Measurements from ENCODE around the gene UNK.
A peak's percentile ranks its signal among the peaks of the same experiment; 100 is the strongest.

UNK gene

DNA sequence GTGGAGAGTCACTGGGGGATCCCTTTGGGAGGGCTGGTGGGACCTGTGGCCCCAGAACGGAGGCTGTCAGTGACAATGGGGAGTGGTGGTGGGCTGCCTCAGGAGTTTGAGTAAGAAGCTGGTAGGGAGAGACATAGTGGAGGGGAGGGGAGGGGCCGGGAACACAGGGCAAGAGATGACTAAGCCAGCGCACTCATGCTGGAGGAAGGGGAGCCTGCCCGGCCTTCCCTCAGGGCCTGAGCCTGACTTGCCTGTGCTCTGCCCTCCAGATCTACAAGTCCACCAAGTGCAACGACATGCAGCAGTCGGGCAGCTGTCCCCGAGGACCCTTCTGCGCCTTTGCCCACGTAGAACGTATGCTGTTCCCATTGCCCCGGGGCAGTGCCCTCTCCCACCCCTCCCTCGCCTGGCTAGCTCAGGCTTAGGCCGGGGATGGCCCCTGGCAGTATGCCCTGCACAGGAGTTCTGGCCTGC lies 30.3 kb downstream of the UNK start:
- peak; percentile 97 for ATAC-seq
- TF ChIP-seq ZNF8 (CRISPR knock-in tag; IDR thresholded peaks at IDR 0.05) (no peak), BACH2 (CRISPR knock-in tag; IDR thresholded peaks at IDR 0.05; ENCODE audit: borderline replicate concordance) (no peak)
- TF ChIP-seq, protein P1, sequence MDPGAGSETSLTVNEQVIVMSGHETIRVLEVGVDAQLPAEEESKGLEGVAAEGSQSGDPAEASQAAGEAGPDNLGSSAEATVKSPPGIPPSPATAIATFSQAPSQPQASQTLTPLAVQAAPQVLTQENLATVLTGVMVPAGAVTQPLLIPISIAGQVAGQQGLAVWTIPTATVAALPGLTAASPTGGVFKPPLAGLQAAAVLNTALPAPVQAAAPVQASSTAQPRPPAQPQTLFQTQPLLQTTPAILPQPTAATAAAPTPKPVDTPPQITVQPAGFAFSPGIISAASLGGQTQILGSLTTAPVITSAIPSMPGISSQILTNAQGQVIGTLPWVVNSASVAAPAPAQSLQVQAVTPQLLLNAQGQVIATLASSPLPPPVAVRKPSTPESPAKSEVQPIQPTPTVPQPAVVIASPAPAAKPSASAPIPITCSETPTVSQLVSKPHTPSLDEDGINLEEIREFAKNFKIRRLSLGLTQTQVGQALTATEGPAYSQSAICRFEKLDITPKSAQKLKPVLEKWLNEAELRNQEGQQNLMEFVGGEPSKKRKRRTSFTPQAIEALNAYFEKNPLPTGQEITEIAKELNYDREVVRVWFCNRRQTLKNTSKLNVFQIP (CRISPR knock-in tag; IDR thresholded peaks at IDR 0.05; ENCODE audit: borderline replicate concordance, low read depth): no peak

DNA sequence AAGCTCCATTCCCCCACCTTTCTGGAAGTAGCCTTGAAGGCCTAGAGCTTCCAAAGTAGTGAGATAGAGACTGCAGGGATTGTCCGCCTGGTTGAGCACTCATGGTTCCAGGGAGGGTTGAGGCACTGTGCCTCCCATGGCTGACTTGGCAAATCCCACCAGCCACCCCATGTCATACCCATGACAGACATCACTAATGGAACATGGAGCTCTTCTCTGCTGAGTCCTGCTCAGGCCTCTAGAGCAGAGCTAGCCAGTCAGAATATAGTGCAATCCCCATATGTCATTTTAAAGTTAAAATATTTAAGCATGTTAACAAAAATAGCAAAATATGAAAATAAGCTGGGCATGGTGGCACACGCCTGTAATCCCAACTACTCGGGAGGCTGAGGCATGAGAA lies 30.8 kb downstream of the UNK start:
- TF ChIP-seq TOX (CRISPR knock-in tag; IDR thresholded peaks at IDR 0.05; ENCODE audit: borderline replicate concordance): no peak
- TF ChIP-seq, protein P2, sequence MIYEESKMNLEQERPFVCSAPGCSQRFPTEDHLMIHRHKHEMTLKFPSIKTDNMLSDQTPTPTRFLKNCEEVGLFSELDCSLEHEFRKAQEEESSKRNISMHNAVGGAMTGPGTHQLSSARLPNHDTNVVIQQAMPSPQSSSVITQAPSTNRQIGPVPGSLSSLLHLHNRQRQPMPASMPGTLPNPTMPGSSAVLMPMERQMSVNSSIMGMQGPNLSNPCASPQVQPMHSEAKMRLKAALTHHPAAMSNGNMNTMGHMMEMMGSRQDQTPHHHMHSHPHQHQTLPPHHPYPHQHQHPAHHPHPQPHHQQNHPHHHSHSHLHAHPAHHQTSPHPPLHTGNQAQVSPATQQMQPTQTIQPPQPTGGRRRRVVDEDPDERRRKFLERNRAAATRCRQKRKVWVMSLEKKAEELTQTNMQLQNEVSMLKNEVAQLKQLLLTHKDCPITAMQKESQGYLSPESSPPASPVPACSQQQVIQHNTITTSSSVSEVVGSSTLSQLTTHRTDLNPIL (CRISPR knock-in tag; IDR thresholded peaks at IDR 0.05; ENCODE audit: low read depth): no peak
- TF ChIP-seq OSR1 (CRISPR knock-in tag; IDR thresholded peaks at IDR 0.05): no peak
- no peak for TF ChIP-seq ZNF70 (CRISPR knock-in tag; IDR thresholded peaks at IDR 0.05)
- no peak for TF ChIP-seq PPARA (CRISPR knock-in tag; IDR thresholded peaks at IDR 0.05; ENCODE audit: borderline replicate concordance)
- TF ChIP-seq ZC3H10 (CRISPR knock-in tag; IDR thresholded peaks at IDR 0.05): no peak
- no peak for TF ChIP-seq RARB (CRISPR knock-in tag; IDR thresholded peaks at IDR 0.05)
- TF ChIP-seq ZNF8 (CRISPR knock-in tag; IDR thresholded peaks at IDR 0.05): no peak
- TF ChIP-seq SNAI2 (CRISPR knock-in tag; IDR thresholded peaks at IDR 0.05): no peak
- no peak for TF ChIP-seq ZFP30 (CRISPR knock-in tag; IDR thresholded peaks at IDR 0.05)
- TF ChIP-seq GLIS3 (CRISPR knock-in tag; IDR thresholded peaks at IDR 0.05): no peak
- TF ChIP-seq ISL1 (CRISPR knock-in tag; IDR thresholded peaks at IDR 0.05): no peak
- TF ChIP-seq, protein P3, sequence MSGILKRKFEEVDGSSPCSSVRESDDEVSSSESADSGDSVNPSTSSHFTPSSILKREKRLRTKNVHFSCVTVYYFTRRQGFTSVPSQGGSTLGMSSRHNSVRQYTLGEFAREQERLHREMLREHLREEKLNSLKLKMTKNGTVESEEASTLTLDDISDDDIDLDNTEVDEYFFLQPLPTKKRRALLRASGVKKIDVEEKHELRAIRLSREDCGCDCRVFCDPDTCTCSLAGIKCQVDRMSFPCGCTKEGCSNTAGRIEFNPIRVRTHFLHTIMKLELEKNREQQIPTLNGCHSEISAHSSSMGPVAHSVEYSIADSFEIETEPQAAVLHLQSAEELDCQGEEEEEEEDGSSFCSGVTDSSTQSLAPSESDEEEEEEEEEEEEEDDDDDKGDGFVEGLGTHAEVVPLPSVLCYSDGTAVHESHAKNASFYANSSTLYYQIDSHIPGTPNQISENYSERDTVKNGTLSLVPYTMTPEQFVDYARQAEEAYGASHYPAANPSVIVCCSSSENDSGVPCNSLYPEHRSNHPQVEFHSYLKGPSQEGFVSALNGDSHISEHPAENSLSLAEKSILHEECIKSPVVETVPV (CRISPR knock-in tag; IDR thresholded peaks at IDR 0.05): no peak
- TF ChIP-seq ESRRG (CRISPR knock-in tag; IDR thresholded peaks at IDR 0.05): no peak
- no peak for TF ChIP-seq CSDC2 (CRISPR knock-in tag; IDR thresholded peaks at IDR 0.05)
- TF ChIP-seq ZNF565 (CRISPR knock-in tag; conservative IDR thresholded peaks at IDR 0.05; ENCODE audit: low read depth): no peak
- TF ChIP-seq ZFP3 (CRISPR knock-in tag; IDR thresholded peaks at IDR 0.05): no peak
- TF ChIP-seq, protein P4, sequence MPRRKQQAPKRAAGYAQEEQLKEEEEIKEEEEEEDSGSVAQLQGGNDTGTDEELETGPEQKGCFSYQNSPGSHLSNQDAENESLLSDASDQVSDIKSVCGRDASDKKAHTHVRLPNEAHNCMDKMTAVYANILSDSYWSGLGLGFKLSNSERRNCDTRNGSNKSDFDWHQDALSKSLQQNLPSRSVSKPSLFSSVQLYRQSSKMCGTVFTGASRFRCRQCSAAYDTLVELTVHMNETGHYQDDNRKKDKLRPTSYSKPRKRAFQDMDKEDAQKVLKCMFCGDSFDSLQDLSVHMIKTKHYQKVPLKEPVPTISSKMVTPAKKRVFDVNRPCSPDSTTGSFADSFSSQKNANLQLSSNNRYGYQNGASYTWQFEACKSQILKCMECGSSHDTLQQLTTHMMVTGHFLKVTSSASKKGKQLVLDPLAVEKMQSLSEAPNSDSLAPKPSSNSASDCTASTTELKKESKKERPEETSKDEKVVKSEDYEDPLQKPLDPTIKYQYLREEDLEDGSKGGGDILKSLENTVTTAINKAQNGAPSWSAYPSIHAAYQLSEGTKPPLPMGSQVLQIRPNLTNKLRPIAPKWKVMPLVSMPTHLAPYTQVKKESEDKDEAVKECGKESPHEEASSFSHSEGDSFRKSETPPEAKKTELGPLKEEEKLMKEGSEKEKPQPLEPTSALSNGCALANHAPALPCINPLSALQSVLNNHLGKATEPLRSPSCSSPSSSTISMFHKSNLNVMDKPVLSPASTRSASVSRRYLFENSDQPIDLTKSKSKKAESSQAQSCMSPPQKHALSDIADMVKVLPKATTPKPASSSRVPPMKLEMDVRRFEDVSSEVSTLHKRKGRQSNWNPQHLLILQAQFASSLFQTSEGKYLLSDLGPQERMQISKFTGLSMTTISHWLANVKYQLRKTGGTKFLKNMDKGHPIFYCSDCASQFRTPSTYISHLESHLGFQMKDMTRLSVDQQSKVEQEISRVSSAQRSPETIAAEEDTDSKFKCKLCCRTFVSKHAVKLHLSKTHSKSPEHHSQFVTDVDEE (CRISPR knock-in tag; IDR thresholded peaks at IDR 0.05): no peak
- TF ChIP-seq BACH2 (CRISPR knock-in tag; IDR thresholded peaks at IDR 0.05; ENCODE audit: borderline replicate concordance): no peak
- no peak for ATAC-seq

DNA sequence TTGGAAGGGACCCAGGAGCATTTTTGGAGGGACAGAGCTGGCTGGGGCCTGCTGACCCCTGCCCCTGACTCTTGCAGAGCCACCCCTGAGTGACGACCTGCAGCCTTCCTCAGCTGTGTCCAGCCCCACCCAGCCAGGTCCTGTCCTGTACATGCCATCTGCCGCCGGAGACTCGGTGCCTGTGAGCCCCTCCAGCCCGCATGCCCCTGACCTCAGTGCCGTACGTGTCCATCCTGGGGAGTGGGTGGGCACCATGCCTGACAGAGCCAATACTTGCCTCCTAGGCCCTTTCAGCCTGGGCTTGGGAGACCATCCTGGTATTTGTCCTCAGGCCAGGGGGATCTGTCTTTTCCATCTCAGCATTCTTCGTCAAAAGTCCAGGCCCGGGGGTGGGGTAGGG lies 32.1 kb downstream of the UNK start:
- ATAC-seq: no peak

More for the DNA sequence above, 32.1 kb downstream of the UNK start:
- TF ChIP-seq, protein P5, sequence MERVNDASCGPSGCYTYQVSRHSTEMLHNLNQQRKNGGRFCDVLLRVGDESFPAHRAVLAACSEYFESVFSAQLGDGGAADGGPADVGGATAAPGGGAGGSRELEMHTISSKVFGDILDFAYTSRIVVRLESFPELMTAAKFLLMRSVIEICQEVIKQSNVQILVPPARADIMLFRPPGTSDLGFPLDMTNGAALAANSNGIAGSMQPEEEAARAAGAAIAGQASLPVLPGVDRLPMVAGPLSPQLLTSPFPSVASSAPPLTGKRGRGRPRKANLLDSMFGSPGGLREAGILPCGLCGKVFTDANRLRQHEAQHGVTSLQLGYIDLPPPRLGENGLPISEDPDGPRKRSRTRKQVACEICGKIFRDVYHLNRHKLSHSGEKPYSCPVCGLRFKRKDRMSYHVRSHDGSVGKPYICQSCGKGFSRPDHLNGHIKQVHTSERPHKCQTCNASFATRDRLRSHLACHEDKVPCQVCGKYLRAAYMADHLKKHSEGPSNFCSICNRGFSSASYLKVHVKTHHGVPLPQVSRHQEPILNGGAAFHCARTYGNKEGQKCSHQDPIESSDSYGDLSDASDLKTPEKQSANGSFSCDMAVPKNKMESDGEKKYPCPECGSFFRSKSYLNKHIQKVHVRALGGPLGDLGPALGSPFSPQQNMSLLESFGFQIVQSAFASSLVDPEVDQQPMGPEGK (CRISPR knock-in tag; IDR thresholded peaks at IDR 0.05; ENCODE audit: borderline replicate concordance): no peak
- no peak for TF ChIP-seq ZNF565 (CRISPR knock-in tag; conservative IDR thresholded peaks at IDR 0.05; ENCODE audit: low read depth)
- TF ChIP-seq ZFP30 (CRISPR knock-in tag; IDR thresholded peaks at IDR 0.05): no peak
- TF ChIP-seq TCF4 (CRISPR knock-in tag; IDR thresholded peaks at IDR 0.05; ENCODE audit: borderline replicate concordance): no peak
- TF ChIP-seq SNAI2 (CRISPR knock-in tag; IDR thresholded peaks at IDR 0.05): no peak
- TF ChIP-seq ZFP3 (CRISPR knock-in tag; IDR thresholded peaks at IDR 0.05): no peak
- TF ChIP-seq, protein P2 (CRISPR knock-in tag; IDR thresholded peaks at IDR 0.05; ENCODE audit: low read depth): no peak

All from SK-N-SH treated with all-trans-retinoic acid at 6 μM for 48 hours (cell line).